Astrocyte (in vitro differentiated cells and primary cell): ENCODE results near the gene BCL2L1.

Experiments used
- CTCF ChIP-seq: IDR thresholded peaks from 2 replicates; pipeline ENCODE4 v1.5.1; 2011; ENCODE audit warnings: low read depth, mild to moderate bottlenecking, inconsistent platforms, low read length, moderate library complexity; ENCODE audit not compliant: insufficient read depth
- EZH2 ChIP-seq: IDR thresholded peaks from 2 replicates; pipeline ENCODE4 v1.6.1; 2012; ENCODE audit warnings: mild to moderate bottlenecking, low read length, inconsistent platforms; ENCODE audit not compliant: insufficient read depth

- TF ChIP-seq EZH2 (no peak), CTCF (no peak)
Measured at GRCh38 chr20:31711179-31712111, 11.2 kb downstream of the BCL2L1 start.
